Measurements from ENCODE around the gene ELOVL6. TPM values are rescaled to one million over a fixed set of nuclear protein-coding genes. Genes with fewer than 3 reads are reported as not detected.
"Not testable (repeated sequence)": the region's sequence is repeated elsewhere in the genome, so short reads cannot be mapped to it uniquely, and the experiment has no call there.

ELOVL6 gene
- total RNA-seq, 1 donor from 2014 or later, result 4.7 TPM

GRCh38 chr4:110091434-110092140 is 106.8 kb downstream of the ELOVL6 start:
- H3K9me3 ChIP-seq, result no peaks in the 10 kb centered on the region
- intact Hi-C loops (cut with DNase I), result no loop called here
- no peaks in the 10 kb centered on the region for H3K36me3 ChIP-seq
- no peak for ATAC-seq
- no peaks in the 10 kb centered on the region for H3K4me1 ChIP-seq
- no peak for DNase-seq
- H3K27ac ChIP-seq, result no peak overlapping the region
- no peak overlapping the region for H3K4me3 ChIP-seq
- H3K27me3 ChIP-seq, result no peaks in the 10 kb centered on the region
- TF ChIP-seq CTCF (IDR thresholded peaks at IDR 0.05), result no peak

GRCh38 chr4:110088670-110089069 is 109.7 kb downstream of the ELOVL6 start:
- intact Hi-C loops (cut with DNase I), result no loop called here
- ATAC-seq, result no peak
- Histone ChIP-seq H3K27me3 (no peaks in the 10 kb centered on the region), H3K27ac (no peak overlapping the region), H3K4me3 (no peak overlapping the region), H3K36me3 (no peaks in the 10 kb centered on the region), H3K4me1 (peaks cover 4% of the 10 kb centered on the region), H3K9me3 (no peaks in the 10 kb centered on the region)
- DNase-seq, result no peak
- no peak for TF ChIP-seq CTCF (IDR thresholded peaks at IDR 0.05)

GRCh38 chr4:110087070-110087708 is 111.2 kb downstream of the ELOVL6 start:
- Histone ChIP-seq H3K27ac (no peak overlapping the region), H3K4me1 (peaks cover 4% of the 10 kb centered on the region), H3K36me3 (no peaks in the 10 kb centered on the region), H3K27me3 (no peaks in the 10 kb centered on the region), H3K9me3 (no peaks in the 10 kb centered on the region), H3K4me3 (no peak overlapping the region)
- no peak for TF ChIP-seq CTCF (IDR thresholded peaks at IDR 0.05)
- intact Hi-C loops (cut with DNase I), result no loop called here
- DNase-seq (no peak), ATAC-seq (no peak)

GRCh38 chr4:110085131-110085530 is 113.3 kb downstream of the ELOVL6 start:
- intact Hi-C loops (cut with DNase I), result no loop called here
- H3K27me3 ChIP-seq, result no peaks in the 10 kb centered on the region
- no peaks in the 10 kb centered on the region for H3K36me3 ChIP-seq
- no peak for DNase-seq
- peak; percentile 62 for ATAC-seq
- H3K27ac ChIP-seq, result no peak overlapping the region
- no peak for TF ChIP-seq CTCF (IDR thresholded peaks at IDR 0.05)
- peaks cover 4% of the 10 kb centered on the region for H3K4me1 ChIP-seq
- no peak overlapping the region for H3K4me3 ChIP-seq
- H3K9me3 ChIP-seq, result no peaks in the 10 kb centered on the region

GRCh38 chr4:110084154-110084553 is 114.3 kb downstream of the ELOVL6 start:
- no peak for TF ChIP-seq CTCF (IDR thresholded peaks at IDR 0.05)
- no peak overlapping the region for H3K27ac ChIP-seq
- H3K36me3 ChIP-seq, result no peaks in the 10 kb centered on the region
- H3K4me3 ChIP-seq, result no peak overlapping the region
- H3K9me3 ChIP-seq, result no peaks in the 10 kb centered on the region
- no peaks in the 10 kb centered on the region for H3K27me3 ChIP-seq
- intact Hi-C loops (cut with DNase I), result no loop called here
- peaks cover 4% of the 10 kb centered on the region for H3K4me1 ChIP-seq
- ATAC-seq (no peak), DNase-seq (no peak)

- DNase-seq; H3K27ac ChIP-seq; H3K36me3 ChIP-seq; intact Hi-C loops (cut with DNase I); H3K4me3 ChIP-seq; H3K9me3 ChIP-seq; H3K4me1 ChIP-seq; ATAC-seq; H3K27me3 ChIP-seq: not testable (repeated sequence)
Measured at GRCh38 chr4:110078148-110078547, 120.3 kb downstream of the ELOVL6 start.

- ATAC-seq; H3K9me3 ChIP-seq; H3K36me3 ChIP-seq; DNase-seq; H3K27me3 ChIP-seq; intact Hi-C loops (cut with DNase I); H3K27ac ChIP-seq; H3K4me3 ChIP-seq; H3K4me1 ChIP-seq: not testable (repeated sequence)
Measured at GRCh38 chr4:110076828-110077227, 121.6 kb downstream of the ELOVL6 start.

Data from upper lobe of right lung (tissue), 1 donor.